ENCODE measurements around the gene TSPO. TPM values are rescaled to one million over a fixed set of nuclear protein-coding genes. Genes with fewer than 3 reads are reported as not detected.

TSPO gene
- polyA plus RNA-seq, 5 donors: 23.3 to 78.6 (median 39.8) TPM

DNA sequence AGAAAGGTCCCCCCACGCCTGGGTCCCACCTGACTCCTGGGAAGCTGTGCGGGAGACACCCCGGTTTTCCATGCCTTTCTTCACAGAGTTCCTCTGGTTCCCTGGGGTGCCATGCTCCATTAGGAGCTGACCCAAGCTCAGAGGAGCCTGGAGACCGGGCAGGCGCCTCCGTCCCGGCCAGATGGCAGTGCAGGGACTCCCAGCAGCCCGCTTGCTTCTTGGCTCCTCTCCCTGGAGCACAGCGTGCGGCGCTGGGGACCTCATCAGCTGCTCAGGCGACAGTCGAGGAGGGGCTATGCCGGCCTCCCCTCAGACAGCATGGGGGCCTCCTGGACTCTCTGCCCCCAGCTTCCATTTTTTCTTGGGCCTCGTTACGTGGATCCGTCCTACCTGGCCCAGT lies 48.7 kb downstream of the TSPO start:
- DNase-seq: no peak

DNA sequence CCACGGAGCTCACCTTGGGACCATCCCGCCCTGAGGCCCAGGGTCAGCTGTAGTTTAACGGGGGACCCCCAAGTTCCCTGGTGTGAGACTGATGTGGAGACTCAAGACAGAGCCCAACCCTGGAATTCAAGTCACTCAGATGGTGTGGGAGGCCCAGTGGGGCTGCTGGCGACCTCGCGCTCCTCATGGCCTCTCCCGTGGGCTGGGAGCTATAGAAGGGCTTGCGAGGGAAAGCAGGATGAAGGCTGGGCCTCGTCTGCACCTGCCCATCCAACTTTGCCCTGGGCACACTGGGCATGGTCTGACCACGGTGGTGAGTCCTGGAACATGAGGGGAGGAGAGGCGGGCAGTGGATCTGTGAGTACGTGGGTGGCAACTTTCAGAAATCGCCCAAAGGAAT lies 49.2 kb downstream of the TSPO start:
- no peak for DNase-seq

DNA sequence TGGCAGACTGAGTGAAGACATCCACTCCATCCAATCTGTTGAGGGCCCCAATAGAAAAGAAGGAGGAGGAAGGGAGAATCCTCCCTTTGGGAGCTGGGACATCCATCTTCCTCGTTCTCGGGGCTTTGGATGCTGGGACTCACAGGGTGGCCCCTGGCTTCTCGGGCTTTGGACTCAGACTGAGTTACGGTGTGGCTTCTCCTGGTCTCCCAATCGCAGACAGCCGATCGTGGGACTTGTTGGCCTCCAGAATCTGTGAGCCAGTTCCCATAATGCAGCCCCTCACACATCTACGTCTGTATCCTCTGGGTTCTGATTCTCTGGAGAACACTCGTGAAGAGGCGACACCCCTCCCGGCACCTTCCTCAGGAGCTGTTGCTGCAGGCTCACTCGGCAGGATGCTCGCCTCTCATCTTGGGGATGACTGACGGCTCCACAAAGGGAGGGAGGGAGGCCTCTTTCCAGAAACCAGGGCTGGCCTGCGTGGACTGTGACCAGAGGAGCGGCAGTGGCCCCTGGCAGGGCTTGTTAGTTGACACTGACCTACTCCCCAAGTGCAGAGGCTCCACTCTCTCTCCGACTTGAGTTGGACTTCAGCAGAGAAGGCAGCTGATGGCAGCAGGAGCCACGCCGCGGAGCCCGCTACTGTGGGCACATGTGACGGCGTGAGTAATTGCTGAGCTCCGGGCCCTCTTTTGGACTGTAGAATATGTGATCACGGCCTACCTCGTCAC lies 50.3 kb downstream of the TSPO start:
- no peak for DNase-seq

DNA sequence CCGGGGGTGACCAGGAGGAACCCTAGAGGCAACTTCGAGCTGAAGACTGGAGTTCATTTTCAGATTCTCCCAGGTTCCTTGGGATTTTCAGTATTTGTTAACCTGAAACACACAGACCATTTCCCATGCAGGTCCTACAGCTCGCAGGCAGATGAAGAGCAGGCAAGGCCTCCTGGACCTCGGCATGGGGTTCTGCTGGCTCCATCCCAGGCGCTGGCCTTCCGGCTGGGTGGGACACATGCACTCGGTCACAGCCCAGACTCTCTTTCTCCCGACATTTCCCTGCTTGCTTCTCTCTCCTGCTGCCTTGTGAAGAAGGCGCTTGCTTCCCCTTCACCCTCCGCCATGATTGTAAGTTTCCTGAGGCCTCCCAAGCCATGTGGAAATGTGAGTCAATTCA lies 51.0 kb downstream of the TSPO start:
- no peak for DNase-seq

DNA sequence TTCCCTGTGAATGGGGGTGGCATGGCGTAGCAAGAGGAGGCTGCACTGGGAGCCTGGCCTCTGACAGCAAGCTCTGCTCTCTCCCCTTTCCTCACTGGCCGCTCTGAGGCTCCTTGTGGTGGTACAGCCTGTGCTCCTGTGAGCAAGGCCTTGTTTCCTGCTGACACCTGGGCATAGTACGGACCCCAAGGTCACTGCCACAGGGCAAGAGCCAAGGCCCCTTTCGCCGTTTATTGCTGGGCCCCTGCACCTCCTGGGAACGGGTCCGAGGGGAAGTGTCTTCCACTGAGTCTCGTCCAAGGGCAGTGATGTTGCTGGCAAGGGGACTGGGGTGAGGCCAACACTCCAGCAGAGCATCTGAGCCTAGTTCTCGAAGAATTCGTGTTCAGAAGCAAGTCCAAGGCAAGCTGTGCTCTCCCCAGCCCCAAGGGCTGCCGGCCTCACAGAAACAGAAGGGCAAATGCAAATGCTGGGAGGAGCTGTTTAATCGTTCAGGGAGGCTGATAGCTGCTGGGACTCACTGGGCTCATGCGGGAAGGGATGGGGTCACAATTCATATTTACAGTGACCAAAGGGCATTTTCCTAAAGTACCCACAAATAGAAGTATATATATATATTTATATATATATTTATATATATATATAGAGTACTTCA lies 51.5 kb downstream of the TSPO start:
- no peak for DNase-seq

DNA sequence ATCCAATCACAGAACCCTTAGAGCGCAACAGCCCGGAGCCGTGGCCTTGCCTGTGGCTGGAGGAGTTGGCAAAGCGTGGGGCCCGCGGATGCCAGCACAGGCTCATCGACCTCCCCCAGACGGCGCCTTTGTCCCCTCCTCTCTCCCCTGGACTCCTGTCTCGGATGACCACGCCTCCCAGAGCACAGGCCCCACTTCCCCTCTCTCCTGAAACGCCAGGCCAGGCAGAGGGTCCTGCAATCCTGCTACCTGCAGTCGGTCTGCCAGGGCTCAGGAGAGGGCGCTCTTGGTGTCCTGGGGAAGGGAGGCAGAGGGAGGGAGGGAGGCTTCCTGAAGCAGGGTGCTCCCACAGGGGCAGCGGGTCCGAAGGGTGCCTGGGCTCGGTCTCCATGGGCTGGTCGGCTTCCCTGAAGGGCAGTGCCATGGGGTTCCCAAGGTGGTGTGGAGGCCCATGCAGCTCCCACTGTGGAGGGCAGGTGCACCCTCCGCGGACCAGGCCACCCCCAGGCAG lies 52.2 kb downstream of the TSPO start:
- DNase-seq: no peak

DNA sequence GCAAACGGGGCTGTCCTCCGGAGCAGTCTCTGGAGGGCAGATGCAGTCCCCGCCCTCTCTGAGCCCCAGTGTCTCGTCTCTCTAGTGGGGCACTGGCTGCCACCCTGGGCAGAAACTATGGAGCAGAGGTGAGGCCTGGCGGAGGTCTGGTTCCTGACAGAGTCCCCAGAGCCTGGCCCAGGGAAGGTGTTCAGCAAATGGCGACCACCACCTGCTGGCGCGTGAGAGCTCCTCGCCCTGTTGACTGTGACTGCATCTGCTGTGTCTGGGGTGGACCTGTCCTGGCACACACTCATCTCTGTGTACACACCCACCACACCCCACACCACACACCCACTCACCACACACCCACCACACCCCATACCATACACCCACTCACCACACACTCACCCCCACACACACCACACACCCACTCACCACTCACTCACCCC lies 53.9 kb downstream of the TSPO start:
- no peak for DNase-seq

DNA sequence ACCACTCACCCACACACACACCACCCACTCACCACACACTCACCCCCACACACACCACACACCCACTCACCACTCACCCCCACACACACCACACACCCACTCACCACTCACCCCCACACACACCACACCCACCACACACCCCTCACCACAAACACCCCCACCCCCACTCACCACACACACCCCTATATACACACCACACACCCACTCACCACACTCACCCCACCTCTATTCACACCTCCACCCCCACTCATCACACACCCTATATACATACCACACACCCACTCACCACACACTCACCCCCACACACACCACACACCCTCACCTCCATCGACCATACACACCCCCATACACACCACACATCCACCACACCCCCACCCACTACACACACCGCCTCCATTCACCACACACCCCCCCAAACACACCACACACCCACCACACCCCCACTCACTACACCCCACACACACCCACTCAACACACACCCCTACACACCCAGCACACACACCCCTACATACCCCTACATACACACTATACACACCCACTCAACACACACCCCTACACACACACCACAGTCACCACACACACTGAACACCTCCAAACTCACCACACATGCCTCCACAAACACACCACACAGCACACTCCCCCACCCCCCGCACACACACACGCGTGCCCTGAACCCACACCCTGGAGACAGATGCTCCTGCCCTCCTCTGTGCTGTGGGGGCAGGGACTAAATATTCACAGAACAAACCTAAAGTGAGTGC lies 54.6 kb downstream of the TSPO start:
- no peak for DNase-seq

DNA sequence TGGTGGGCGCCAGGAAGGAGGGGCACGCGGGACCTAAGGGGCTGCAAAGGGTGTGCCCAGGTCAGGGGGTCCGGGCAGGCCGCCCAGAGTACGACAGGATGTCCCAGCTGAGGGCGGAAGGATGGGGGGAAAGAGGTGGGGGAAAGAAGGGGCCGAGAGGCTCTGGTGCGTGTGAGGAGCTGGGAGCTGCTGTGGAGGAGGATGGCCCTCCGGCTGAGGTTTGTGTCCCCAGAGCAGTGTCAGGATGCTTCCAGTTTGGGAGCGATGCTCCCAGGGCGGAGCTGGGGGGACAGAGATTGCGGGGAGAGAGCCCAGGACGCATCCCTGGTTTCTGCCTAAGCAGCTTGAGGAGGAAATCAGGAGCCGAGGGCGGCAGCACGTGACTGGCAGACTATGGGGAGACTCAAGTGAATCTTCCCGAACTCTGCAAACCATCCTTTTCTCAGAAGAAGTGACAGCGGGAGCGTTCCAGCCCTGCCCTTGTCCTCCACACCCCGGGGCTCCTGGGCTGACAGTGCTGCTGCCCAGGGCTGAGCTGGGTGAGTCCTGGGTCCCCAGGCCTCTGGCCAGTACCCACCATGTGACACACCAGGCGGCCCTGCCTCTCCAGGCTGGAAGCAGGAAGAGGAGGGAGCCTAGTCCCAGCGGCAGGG lies 55.3 kb downstream of the TSPO start:
- DNase-seq: no peak

DNA sequence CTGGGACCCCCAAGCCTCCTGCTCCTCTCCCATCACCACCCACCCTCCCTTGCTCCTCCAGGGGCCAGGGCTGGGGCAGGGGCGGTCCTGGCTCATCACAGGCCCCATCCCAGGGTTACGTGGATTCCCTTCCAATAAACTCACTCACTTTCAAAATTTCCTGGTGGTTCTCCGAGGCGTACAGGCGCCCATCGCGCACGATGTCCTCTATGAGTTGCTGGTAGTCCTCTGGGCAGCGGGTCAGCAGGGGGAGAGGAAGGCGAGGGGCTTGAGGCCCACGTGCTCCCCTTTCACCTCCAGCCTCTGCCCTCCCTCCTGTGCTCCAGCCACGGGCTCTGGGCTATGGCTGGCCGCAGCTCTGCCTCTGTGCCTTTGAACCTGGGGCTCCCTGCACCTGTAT lies 56.0 kb downstream of the TSPO start:
- DNase-seq: no peak

DNA sequence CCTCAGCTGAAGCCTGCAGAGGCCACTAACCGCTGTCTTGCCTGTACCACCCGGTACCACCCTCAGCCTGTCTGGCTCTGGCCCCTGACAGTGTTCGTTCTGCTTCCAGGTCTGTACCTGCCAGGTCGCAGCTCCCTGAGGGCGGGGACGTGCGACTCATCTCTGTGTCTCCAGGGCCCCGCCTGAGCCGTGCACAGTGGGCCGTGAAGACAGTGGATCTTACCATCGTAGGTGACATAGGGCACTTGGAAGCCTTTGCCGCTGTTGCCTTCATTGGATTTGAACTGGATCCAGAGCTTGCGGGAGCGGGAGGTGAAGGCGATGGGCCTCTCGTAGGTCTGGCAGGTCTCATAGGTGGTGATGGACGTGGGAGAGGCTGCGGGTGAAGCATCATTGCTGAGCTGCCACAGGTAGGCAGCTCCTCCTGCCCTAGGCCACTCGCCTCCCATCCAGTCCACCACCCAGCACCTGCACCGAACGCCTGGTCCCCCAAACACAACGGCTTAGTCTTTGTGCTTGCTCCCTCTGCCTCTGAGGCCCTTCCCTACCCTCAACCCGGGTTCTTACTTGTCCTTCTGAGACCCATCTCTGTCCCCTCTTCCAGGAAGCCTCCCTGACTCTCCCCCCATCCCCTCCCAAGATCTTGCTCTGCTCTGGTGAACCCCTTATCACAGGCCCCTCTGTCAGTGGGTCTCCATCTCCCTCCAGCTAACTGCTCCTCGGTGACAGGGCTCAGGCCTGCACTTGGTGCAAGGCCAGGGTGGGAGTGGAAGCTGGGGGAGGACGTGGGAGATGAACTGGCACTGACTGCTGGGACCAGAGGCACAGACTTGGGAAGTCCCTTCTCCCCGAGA lies 56.7 kb downstream of the TSPO start:
- no peak for DNase-seq

DNA sequence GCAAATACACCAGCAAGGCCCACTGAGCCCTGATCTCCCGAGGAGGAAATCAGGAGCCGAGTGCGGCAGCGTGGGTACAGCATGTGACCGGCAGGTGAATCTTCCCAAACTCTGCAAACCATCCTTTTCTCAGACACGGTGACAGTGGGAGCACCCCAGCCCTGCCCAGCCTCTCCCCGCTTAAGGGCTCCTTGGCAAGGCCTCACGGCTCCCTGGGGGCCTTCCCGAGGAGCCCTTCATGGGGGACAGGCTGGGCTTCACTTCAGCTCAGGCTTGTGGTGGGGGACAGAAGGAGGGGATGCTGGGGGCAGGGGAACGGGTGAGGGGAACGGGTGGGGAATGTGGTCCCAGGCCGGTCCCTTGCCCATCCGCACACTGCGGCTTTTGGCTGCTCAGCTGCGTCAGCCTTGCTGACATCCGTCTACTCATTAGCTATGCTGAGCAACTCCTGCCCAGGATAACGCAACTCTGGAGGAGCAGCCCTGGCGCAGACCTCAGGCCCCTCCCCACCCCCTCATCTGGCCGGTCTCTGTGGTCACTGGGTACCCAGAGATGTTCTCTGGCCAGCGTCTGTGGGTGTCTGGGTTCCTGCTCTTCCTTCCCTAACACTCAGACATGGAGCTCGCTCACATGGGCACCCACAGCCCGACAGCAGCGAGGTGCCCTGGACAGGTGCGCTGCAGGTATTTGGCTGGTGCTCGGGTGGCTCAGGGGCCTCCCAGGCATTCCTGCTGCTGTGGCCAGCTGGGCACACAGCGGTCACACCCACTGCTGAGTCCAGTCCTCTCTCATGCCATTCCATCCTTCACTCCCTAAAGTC lies 57.6 kb downstream of the TSPO start:
- no peak for DNase-seq

DNA sequence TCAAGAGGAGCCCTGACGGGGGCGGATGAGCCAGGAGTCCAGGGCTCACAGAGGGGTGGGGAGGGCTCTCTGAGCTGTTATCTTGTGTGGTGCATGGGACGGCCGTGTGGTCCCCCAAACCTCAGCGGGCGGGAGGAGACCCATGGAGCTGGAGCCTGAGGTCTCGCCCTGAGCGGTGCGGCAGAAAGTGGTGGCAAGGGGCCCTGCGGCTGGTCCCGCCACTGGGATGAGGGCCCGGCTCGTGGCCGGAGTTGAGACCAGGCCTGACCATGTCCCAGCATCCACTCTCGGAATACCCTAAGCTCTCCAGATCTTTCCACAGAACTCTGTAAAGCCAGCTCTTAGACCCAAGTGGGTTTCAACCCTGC lies 58.1 kb downstream of the TSPO start:
- no peak for DNase-seq

DNA sequence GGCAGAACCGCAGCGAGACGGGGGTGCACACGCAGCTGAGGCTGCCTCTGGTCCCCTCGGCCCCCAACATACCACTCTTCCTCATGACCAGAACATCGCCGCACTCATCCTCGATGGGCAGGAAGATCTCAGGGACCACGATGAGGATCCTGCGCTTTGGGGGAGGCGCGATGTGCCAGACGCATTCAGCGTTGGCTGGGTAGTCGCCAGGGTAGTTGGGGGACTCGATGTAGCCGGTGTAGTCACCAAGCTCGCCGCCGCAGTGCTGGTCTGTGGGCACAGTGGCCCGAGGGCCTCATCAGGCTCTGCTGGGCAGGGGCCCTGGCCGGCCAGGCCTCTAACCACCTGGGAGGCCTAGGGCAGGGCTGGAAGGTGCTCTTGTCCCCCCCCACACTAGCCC lies 58.6 kb downstream of the TSPO start:
- no peak for DNase-seq

DNA sequence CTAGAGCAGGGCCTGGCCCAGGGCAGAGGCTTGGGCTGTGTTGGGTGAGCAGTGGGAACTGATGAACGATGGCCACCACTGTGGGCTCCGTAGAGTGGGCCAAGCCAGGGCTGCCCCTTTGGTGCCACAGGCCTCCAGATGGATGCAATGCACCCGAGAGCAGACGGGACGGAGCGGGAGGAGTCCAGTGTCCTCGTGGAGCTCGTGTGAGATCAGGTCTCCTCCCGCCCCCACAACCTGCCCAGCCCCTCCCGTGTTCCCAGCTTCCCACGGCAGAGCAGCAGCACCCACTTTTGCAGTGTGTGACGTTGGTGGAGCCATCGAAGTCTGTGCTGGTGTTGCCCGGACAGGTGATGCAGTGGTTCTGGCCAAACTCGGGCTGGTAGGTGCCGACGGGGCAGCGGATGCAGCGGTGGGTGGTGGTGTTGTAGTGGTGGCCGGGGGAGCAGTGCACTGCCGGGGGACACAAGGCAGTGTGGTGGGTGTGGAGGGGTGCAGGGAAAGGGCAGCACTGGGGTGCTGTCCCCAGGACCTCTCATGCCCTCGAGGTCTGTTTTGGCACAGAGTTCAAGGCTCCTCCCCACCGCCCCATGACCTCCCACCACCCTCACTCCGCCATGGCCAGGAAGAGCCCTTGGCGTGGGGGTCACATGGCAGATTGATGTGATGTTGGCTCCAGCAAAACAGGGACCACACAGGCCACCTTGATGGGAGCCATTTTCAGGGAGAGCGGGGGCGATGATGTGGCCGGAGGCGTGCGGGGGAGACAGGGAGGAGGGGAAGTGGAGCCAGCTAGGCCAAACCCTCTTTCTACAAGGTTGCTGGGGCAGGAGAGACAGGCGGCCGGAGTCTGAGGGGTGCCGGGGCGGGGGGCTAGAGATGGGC lies 59.5 kb downstream of the TSPO start:
- DNase-seq: no peak

DNA sequence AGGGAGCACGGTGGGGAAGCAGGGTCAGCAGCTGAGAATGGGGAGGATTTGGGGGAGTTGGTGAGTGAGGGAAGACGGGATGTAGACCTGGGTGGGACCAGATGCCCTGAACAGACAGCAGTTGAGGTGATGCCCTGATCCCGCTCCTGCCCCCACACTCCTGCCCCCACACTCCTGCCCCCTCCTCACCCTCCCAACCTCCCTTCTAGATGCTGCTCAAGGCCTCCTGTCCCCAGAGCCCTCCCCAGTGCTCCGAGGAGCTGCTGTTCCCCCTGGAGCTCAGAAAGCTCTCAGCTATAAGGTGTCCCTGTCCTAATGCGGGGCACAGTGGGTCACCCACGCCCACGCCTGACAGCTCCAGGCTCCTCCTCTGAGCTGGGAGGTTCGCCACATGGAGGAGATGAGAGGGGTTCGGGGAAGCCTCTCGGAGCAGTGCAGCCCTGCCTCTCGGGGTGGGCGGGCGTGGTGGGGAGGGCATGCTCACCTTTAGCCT lies 60.6 kb downstream of the TSPO start:
- no peak for DNase-seq

DNA sequence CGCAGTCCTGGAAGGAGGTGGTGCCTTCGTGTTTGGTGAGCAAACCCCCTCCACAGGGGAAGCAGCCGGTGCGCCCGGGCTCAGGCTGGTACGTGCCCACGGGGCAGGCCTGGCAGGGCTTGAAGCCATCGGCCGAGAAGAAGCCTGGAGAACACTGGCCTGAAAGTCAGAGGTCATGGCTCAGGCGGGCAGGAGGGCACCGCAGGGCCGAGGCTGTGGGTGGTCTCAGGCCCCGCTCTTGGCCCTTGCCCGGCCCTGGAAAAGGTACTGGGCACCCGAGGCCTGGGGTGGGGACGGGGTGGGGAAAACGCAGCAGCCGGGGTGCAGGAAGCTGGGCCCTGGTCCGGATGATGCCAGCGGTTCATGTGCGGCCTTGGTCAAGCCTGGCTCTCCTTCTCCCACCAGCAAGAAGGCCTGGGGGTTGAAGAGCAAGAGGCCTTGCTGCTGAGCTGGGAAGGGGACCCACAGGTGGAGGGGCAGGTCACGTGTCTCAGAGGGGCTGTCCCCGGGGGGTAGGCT lies 61.1 kb downstream of the TSPO start:
- no peak for DNase-seq
